Glutamatergic neuron (in vitro differentiated cells): ENCODE measurements around the gene ERGIC1. TPM values are rescaled to one million over a fixed set of nuclear protein-coding genes. Genes with fewer than 3 reads are reported as not detected.
A peak's percentile ranks its signal among the peaks of the same experiment; 100 is the strongest.

Source experiments
- DNase-seq: peaks from one replicate; pipeline ENCODE4 v3.0.0; 2022
- H3K27ac Mint-ChIP-seq: one replicate; pipeline ENCODE4 v1.8.0; 2020; ENCODE audit warnings: mild to moderate bottlenecking, mixed read lengths, inconsistent platforms; ENCODE audit not compliant: unreplicated experiment
- H3K27me3 Mint-ChIP-seq: one replicate; pipeline ENCODE4 v1.8.0; 2020; ENCODE audit warnings: mild to moderate bottlenecking, moderate library complexity, mixed read lengths, inconsistent platforms; ENCODE audit not compliant: unreplicated experiment
- H3K36me3 Mint-ChIP-seq: one replicate; pipeline ENCODE4 v1.8.0; 2020; ENCODE audit warnings: mild to moderate bottlenecking, mixed read lengths, inconsistent platforms; ENCODE audit not compliant: unreplicated experiment
- H3K4me1 Mint-ChIP-seq: one replicate; pipeline ENCODE4 v1.8.0; 2020; ENCODE audit warnings: mild to moderate bottlenecking, low read depth, mixed read lengths, inconsistent platforms; ENCODE audit not compliant: unreplicated experiment
- H3K4me3 Mint-ChIP-seq: one replicate; pipeline ENCODE4 v1.8.0; 2020; ENCODE audit warnings: mild to moderate bottlenecking, mixed read lengths, inconsistent platforms; ENCODE audit not compliant: unreplicated experiment
- H3K9me3 Mint-ChIP-seq: one replicate; pipeline ENCODE4 v1.8.0; 2020; ENCODE audit warnings: mild to moderate bottlenecking, moderate library complexity, mixed read lengths, inconsistent platforms; ENCODE audit not compliant: unreplicated experiment
- total RNA-seq: library from RNA; stranded (reverse); fragmentation: NEBNext Ultra II Directional; extraction: Animal tissue kit (Norgen Biotek cat#: 25700); gene quantifications from one replicate; pipeline ENCODE4 v1.2.1, GENCODE V29; 2021; ENCODE audit not compliant: unreplicated experiment
- TF ChIP-seq, protein P1 (sequence below): fragments of 200-600 bp; sonication (generic); IDR thresholded peaks from one replicate; pipeline ENCODE4 v1.5.0; 2021; ENCODE audit not compliant: partially characterized antibody, unreplicated experiment

ERGIC1 gene
- total RNA-seq, 1 donor from 2014 or later: 76.2 TPM

GRCh38 chr5:172945151-172945550 lies 111.1 kb downstream of the ERGIC1 start:
- no peak overlapping the region for H3K4me3 Mint-ChIP-seq
- H3K27ac Mint-ChIP-seq: no peak overlapping the region
- peaks cover 6% of the 10 kb centered on the region for H3K9me3 Mint-ChIP-seq
- TF ChIP-seq, protein P1, sequence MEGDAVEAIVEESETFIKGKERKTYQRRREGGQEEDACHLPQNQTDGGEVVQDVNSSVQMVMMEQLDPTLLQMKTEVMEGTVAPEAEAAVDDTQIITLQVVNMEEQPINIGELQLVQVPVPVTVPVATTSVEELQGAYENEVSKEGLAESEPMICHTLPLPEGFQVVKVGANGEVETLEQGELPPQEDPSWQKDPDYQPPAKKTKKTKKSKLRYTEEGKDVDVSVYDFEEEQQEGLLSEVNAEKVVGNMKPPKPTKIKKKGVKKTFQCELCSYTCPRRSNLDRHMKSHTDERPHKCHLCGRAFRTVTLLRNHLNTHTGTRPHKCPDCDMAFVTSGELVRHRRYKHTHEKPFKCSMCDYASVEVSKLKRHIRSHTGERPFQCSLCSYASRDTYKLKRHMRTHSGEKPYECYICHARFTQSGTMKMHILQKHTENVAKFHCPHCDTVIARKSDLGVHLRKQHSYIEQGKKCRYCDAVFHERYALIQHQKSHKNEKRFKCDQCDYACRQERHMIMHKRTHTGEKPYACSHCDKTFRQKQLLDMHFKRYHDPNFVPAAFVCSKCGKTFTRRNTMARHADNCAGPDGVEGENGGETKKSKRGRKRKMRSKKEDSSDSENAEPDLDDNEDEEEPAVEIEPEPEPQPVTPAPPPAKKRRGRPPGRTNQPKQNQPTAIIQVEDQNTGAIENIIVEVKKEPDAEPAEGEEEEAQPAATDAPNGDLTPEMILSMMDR: no peak
- H3K27me3 Mint-ChIP-seq: peaks cover 13% of the 10 kb centered on the region
- H3K4me1 Mint-ChIP-seq: peaks cover 41% of the 10 kb centered on the region
- DNase-seq: no peak
- H3K36me3 Mint-ChIP-seq: peaks cover 8% of the 10 kb centered on the region

- H3K4me3 Mint-ChIP-seq: no peak overlapping the region
- TF ChIP-seq, protein P1: no peak
- peaks cover 8% of the 10 kb centered on the region for H3K36me3 Mint-ChIP-seq
- peaks cover 9% of the 10 kb centered on the region for H3K27me3 Mint-ChIP-seq
- no peak for DNase-seq
- peaks cover 2% of the 10 kb centered on the region for H3K9me3 Mint-ChIP-seq
- H3K4me1 Mint-ChIP-seq: peaks cover 32% of the 10 kb centered on the region
- peak overlapping the region; percentile 52 for H3K27ac Mint-ChIP-seq
Measured at GRCh38 chr5:172946146-172946545, 112.1 kb downstream of the ERGIC1 start.

GRCh38 chr5:172949426-172949825 lies 115.4 kb downstream of the ERGIC1 start:
- peaks cover 4% of the 10 kb centered on the region for H3K27me3 Mint-ChIP-seq
- TF ChIP-seq, protein P1: no peak
- H3K27ac Mint-ChIP-seq: no peak overlapping the region
- no peak overlapping the region for H3K4me3 Mint-ChIP-seq
- peaks cover 8% of the 10 kb centered on the region for H3K36me3 Mint-ChIP-seq
- peaks cover 2% of the 10 kb centered on the region for H3K9me3 Mint-ChIP-seq
- peaks cover 20% of the 10 kb centered on the region for H3K4me1 Mint-ChIP-seq
- DNase-seq: no peak

DNA sequence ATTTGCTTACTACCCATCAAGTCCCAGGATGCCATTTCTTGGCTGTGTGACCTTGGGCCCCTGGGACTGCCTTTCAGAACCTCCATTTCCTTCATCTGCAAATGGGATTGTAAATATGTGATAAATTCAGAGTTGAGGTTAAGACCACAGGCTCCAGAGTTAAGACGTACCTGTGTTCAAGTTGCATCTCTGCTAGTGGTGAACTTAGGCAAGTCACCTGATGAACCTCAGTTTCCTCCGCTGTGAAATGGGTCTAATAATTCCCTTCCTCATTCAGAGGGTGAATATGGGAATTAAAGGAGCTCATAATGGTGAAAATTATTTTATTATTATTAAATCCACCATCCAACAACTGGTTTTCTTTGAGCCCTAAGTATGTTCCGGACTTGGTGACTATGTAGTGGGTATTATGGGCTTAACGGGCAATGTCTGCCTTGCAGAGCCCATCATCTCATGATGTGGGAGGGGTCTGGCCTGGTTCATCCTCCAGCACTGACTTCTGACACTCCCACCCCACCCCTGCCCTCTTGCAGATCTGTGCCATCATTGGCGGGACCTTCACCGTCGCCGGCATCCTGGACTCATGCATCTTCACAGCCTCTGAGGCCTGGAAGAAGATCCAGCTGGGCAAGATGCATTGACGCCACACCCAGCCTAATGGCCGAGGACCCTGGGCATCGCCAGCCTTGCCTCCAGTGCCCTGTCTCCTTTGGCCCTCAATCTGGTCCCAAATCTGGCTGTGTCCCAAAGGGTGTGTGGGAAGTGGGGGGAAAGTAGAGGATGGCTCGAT lies 116.3 kb downstream of the ERGIC1 start:
- TF ChIP-seq, protein P1: no peak

GRCh38 chr5:172951371-172952033 lies 117.5 kb downstream of the ERGIC1 start:
- H3K9me3 Mint-ChIP-seq: peaks cover 6% of the 10 kb centered on the region
- H3K4me3 Mint-ChIP-seq: no peak overlapping the region
- TF ChIP-seq, protein P1: no peak
- H3K27ac Mint-ChIP-seq: no peak overlapping the region
- H3K27me3 Mint-ChIP-seq: peaks cover 5% of the 10 kb centered on the region
- peaks cover 20% of the 10 kb centered on the region for H3K4me1 Mint-ChIP-seq
- no peaks in the 10 kb centered on the region for H3K36me3 Mint-ChIP-seq
- DNase-seq: no peak

More for the DNA sequence above, 116.3 kb downstream of the ERGIC1 start:
- no peak overlapping the region for H3K27ac Mint-ChIP-seq
- H3K4me1 Mint-ChIP-seq: peaks cover 20% of the 10 kb centered on the region
- DNase-seq: no peak
- H3K9me3 Mint-ChIP-seq: peaks cover 6% of the 10 kb centered on the region
- peaks cover under 1% of the 10 kb centered on the region for H3K36me3 Mint-ChIP-seq
- H3K27me3 Mint-ChIP-seq: peaks cover 5% of the 10 kb centered on the region
- H3K4me3 Mint-ChIP-seq: no peak overlapping the region
